ENCODE data around the gene ROCK2.

DNA sequence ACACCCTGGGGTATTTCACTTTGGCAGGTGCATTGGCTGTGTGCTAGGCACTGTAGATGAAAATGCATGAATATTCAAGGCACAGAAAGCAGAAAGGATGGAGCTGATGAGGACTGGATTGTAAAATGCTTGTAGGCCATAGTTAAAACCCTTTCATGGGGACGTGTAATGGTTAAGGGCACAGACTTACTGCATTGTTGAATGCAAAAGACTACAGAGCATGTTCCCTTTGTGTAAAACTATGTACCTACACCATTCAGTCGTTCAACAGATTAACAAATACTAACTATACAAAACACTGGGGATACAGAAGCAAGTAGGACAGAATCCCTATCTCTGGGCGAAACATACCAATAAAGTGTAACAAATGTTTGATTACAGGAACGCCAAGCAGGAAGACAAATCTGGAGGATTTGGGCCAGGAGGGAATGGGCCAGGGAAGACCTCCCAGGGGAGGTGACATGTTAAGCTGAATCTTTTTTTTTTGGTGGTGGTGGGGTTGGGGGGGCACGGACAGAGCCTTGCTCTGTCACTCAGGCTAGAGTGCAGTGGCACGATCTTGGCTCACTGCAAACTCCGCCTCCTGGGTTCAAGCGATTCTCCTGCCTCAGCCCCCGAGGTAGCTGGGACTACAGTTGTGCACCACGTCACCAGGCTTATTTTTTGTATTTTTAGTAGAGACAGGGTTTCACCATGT is 19.6 kb upstream of the ROCK2 start:
- TF ChIP-seq, protein P1, sequence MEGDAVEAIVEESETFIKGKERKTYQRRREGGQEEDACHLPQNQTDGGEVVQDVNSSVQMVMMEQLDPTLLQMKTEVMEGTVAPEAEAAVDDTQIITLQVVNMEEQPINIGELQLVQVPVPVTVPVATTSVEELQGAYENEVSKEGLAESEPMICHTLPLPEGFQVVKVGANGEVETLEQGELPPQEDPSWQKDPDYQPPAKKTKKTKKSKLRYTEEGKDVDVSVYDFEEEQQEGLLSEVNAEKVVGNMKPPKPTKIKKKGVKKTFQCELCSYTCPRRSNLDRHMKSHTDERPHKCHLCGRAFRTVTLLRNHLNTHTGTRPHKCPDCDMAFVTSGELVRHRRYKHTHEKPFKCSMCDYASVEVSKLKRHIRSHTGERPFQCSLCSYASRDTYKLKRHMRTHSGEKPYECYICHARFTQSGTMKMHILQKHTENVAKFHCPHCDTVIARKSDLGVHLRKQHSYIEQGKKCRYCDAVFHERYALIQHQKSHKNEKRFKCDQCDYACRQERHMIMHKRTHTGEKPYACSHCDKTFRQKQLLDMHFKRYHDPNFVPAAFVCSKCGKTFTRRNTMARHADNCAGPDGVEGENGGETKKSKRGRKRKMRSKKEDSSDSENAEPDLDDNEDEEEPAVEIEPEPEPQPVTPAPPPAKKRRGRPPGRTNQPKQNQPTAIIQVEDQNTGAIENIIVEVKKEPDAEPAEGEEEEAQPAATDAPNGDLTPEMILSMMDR (IDR thresholded peaks at IDR 0.05 in 2 of 3, conservative IDR thresholded peaks at IDR 0.05 in 1 of 3; ENCODE audit: insufficient read depth in 2 of 3, low read depth in 1 of 3, low read length in 3 of 3) = no peak
- TF ChIP-seq RBM25 (IDR thresholded peaks at IDR 0.05; ENCODE audit: low read depth, low read length, severe bottlenecking) = no peak
- TF ChIP-seq RHOXF2B (CRISPR knock-in tag; conservative IDR thresholded peaks at IDR 0.05) = no peak
- TF ChIP-seq NFYB (IDR thresholded peaks at IDR 0.05; ENCODE audit: extremely low read depth, insufficient read length) = no peak
- no peak for TF ChIP-seq SNRNP70 (optimal IDR thresholded peaks at IDR 0.05; ENCODE audit: low read depth, low read length)
